HepG2 (cell line): ENCODE measurements around the gene METAP1D. TPM values are rescaled to one million over a fixed set of nuclear protein-coding genes. Genes with fewer than 3 reads are reported as not detected.

Source experiments
- BCLAF1 ChIP-seq: fragments of 450-650 bp; IDR thresholded peaks from 2 replicates; pipeline ENCODE4 v1.6.1; 2017; ENCODE audit warnings: mild to moderate bottlenecking
- CHD2 ChIP-seq: IDR thresholded peaks from 2 replicates; pipeline ENCODE4 v1.6.1; 2011; ENCODE audit warnings: low read depth, low read length, improper control_type of control experiment
- EP300 ChIP-seq, 3 experiments: sonication (generic) in 1 of 3; formaldehyde crosslinking in 1 of 3; IDR thresholded peaks; 2 replicates each; pipeline versions ENCODE4 v1.5.1 to v1.6.1; 2011 to 2020; ENCODE audit warnings: low read depth in 2 of 3, low read length in 2 of 3, borderline replicate concordance in 1 of 3, improper control_type of control experiment in 1 of 3, mild to moderate bottlenecking in 1 of 3, missing genetic modification reagents in 1 of 3, moderate library complexity in 1 of 3
- FOXM1 ChIP-seq: sonication (generic); formaldehyde crosslinking; IDR thresholded peaks from 2 replicates; pipeline ENCODE4 v1.5.0; 2020; ENCODE audit warnings: missing genetic modification reagents
- RBAK ChIP-seq: sonication (generic); formaldehyde crosslinking; IDR thresholded peaks from 2 replicates; pipeline ENCODE4 v1.5.1; 2020; ENCODE audit warnings: mild to moderate bottlenecking, missing genetic modification reagents
- TFE3 ChIP-seq: IDR thresholded peaks from 2 replicates; pipeline ENCODE4 v1.6.1; 2016
- ZBTB4 ChIP-seq: sonication (generic); formaldehyde crosslinking; IDR thresholded peaks from 2 replicates; pipeline ENCODE4 v1.4.0; 2020; ENCODE audit warnings: missing genetic modification reagents, mild to moderate bottlenecking, borderline replicate concordance
- ZFAT ChIP-seq: sonication (generic); formaldehyde crosslinking; conservative IDR thresholded peaks from 2 replicates; pipeline ENCODE4 v1.8.1; 2023; ENCODE audit warnings: missing genetic modification reagents, inconsistent platforms
- ZNF20 ChIP-seq: sonication (generic); formaldehyde crosslinking; IDR thresholded peaks from 2 replicates; pipeline ENCODE4 v1.4.0; 2020; ENCODE audit warnings: mild to moderate bottlenecking, moderate library complexity, missing genetic modification reagents
- polyA plus RNA-seq, 8 experiments: library from polyadenylated mRNA; depleted of rRNA in 3 of 8; stranded (reverse) in 7 of 8; unstranded in 1 of 8; fragments of >200 nt; fragmentation: Illumina TruSeq in 4 of 8; extraction: Trizol in 4 of 8; gene quantifications; 2 replicates each; pipeline versions ENCODE4 v1.2.1 to v1.2.3, GENCODE V29; 2011 to 2016; ENCODE audit warnings: low read depth in 4 of 8, missing spikeins in 1 of 8, mixed read lengths in 1 of 8; ENCODE audit not compliant: insufficient read depth in 1 of 8
- total RNA-seq, 5 experiments: library from RNA; depleted of rRNA; stranded (reverse); fragments of >200 nt; fragmentation: Illumina TruSeq; extraction: Trizol; gene quantifications; 2 replicates each; pipeline ENCODE4 v1.2.3, GENCODE V29; 2016; ENCODE audit warnings: low read depth in 1 of 5

The METAP1D gene
- total and polyA plus RNA-seq, 2 of the 13 experiments (the other 11 are each of a cell fraction or from before 2014, with no cell fraction given): 14.7 to 21.6 TPM

GRCh38 chr2:171999604-172000469, at the start of gene METAP1D (continued):
- TF ChIP-seq ZBTB4 (CRISPR knock-in tag) (peak; percentile 81), EP300 (IDR thresholded peaks at IDR 0.05; ENCODE audit: low read depth in 2 of 2, low read length in 2 of 2) (peak in 1 of 2 experiments; percentile 50; a peak in 1 of 4 replicates), EP300 (CRISPR knock-in tag; IDR thresholded peaks at IDR 0.05; ENCODE audit: borderline replicate concordance) (peak; percentile 80), TFE3 (CRISPR knock-in tag) (peak; percentile 95), ZFAT (CRISPR knock-in tag) (no peak), FOXM1 (CRISPR knock-in tag) (no peak), CHD2 (no peak; the same call in 1 of the 2 replicates), BCLAF1 (no peak), ZNF20 (CRISPR knock-in tag) (peak; percentile 98), RBAK (CRISPR knock-in tag) (0 out of 2 replicates have a peak, but pooled peaks have one; percentile 36)
